H1 (cell line): Measurements from ENCODE around the gene COL16A1. TPM values are rescaled to one million over a fixed set of nuclear protein-coding genes. Genes with fewer than 3 reads are reported as not detected.

Experiments used
- CTCF ChIA-PET: fragments of 300-600 bp; sonication (Branson Sonifier 250); formaldehyde crosslinking; loops from one replicate; lab custom pipeline; 2021; ENCODE audit not compliant: partially characterized antibody; lab: Charles Lee
- POLR2A ChIA-PET: fragments of 300-600 bp; sonication (Branson Sonifier 250); formaldehyde crosslinking; loops from one replicate; lab custom pipeline; 2021; ENCODE audit warnings: inconsistent platforms; ENCODE audit not compliant: partially characterized antibody; lab: Charles Lee
- DNase-seq, 2 experiments: peaks; one replicate each; pipeline versions ENCODE4 v3.0.0 to v3.0.0-alpha.2; 2010 to 2022; ENCODE audit warnings: low spot score in 2 of 2, low read depth in 1 of 2, mixed read lengths in 1 of 2
- FAIRE-seq: peaks from 2 replicates; lab custom pipeline; 2011; peaks lifted over from hg19 to GRCh38; lab: Jason Lieb, UNC
- H2AFZ ChIP-seq: 2 replicates; pipeline ENCODE4 v1.8.1; 2012; ENCODE audit warnings: low read length, inconsistent platforms
- H2AK5ac ChIP-seq: 2 replicates; pipeline ENCODE4 v1.6.1; 2013; ENCODE audit warnings: low read depth, low read length
- H2BK120ac ChIP-seq: replicated peaks from 2 replicates; pipeline ENCODE3; 2013; ENCODE audit warnings: low read depth, low read length, inconsistent platforms
- H2BK12ac ChIP-seq: 2 replicates; pipeline ENCODE4 v1.6.1; 2013; ENCODE audit warnings: low read depth, low read length
- H2BK15ac ChIP-seq: 2 replicates; pipeline ENCODE4 v1.6.1; 2013; ENCODE audit warnings: low read length
- H2BK20ac ChIP-seq: 2 replicates; pipeline ENCODE4 v1.6.1; 2013; ENCODE audit warnings: low read length
- H2BK5ac ChIP-seq: 2 replicates; pipeline ENCODE4 v1.6.1; 2013; ENCODE audit warnings: low read depth, low read length
- H3K14ac ChIP-seq: 2 replicates; pipeline ENCODE4 v1.6.1; 2013; ENCODE audit warnings: inconsistent platforms; ENCODE audit not compliant: insufficient read length
- H3K18ac ChIP-seq: 2 replicates; pipeline ENCODE4 v1.6.1; 2013; ENCODE audit warnings: low read length; ENCODE audit errors: extremely low read depth
- H3K23ac ChIP-seq: 2 replicates; pipeline ENCODE4 v1.6.1; 2013; ENCODE audit warnings: inconsistent platforms; ENCODE audit not compliant: insufficient read length
- H3K23me2 ChIP-seq: 2 replicates; pipeline ENCODE4 v1.6.1; 2013; ENCODE audit warnings: low read depth, low read length
- H3K27ac ChIP-seq: 2 replicates; pipeline ENCODE4 v1.6.1; 2011; ENCODE audit warnings: low read depth, low read length, inconsistent platforms
- H3K27me3 ChIP-seq, 4 experiments: replicated peaks in 1 of 4; 1 replicate in 1 of 4; 2 replicates in 3 of 4; pipeline versions ENCODE4 v1.6.1 to v1.8.1; 2011 to 2013; ENCODE audit warnings: low read length in 3 of 4, mild to moderate bottlenecking in 3 of 4, inconsistent platforms in 2 of 4, mixed read lengths in 2 of 4, moderate library complexity in 1 of 4; ENCODE audit not compliant: control insufficient read depth in 3 of 4, insufficient read depth in 3 of 4; ENCODE audit errors: extremely low read depth in 1 of 4
- H3K36me3 ChIP-seq, 4 experiments: 2 replicates each; pipeline versions ENCODE4 v1.6.1 to v1.8.1; 2011 to 2013; ENCODE audit warnings: mild to moderate bottlenecking in 4 of 4, low read length in 3 of 4, moderate library complexity in 2 of 4, control low read depth in 1 of 4, inconsistent platforms in 1 of 4; ENCODE audit not compliant: insufficient read depth in 4 of 4, control insufficient read depth in 2 of 4
- H3K4ac ChIP-seq: replicated peaks from 2 replicates; pipeline ENCODE3; 2013; ENCODE audit warnings: low read length, low read depth, mixed read lengths, inconsistent platforms; ENCODE audit not compliant: insufficient read length
- H3K4me1 ChIP-seq, 4 experiments: replicated peaks in 1 of 4; 1 replicate in 1 of 4; 2 replicates in 3 of 4; pipeline versions ENCODE4 v1.6.1 to v1.8.1; 2011 to 2013; ENCODE audit warnings: low read length in 3 of 4, inconsistent platforms in 2 of 4, mixed read lengths in 1 of 4; ENCODE audit not compliant: insufficient read depth in 4 of 4, control insufficient read depth in 3 of 4
- H3K4me2 ChIP-seq, 2 experiments: 2 replicates each; pipeline versions ENCODE4 v1.6.1 to v1.8.1; 2011 to 2013; ENCODE audit warnings: low read depth in 2 of 2, low read length in 2 of 2, control low read depth in 1 of 2, inconsistent platforms in 1 of 2, mild to moderate bottlenecking in 1 of 2; ENCODE audit not compliant: insufficient read depth in 1 of 2
- H3K4me3 ChIP-seq, 4 experiments: fragments of 200-600, 300-600 bp in 1 of 4; sonication (generic), shearing (Covaris generic), sonication (Bioruptor Twin) in 1 of 4; 2 replicates each; pipeline versions ENCODE4 v1.5.1 to v1.8.1; 2011 to 2016; ENCODE audit warnings: low read length in 4 of 4, low read depth in 3 of 4, control low read depth in 2 of 4, inconsistent platforms in 2 of 4, mild to moderate bottlenecking in 2 of 4, mixed read lengths in 1 of 4, moderate library complexity in 1 of 4; ENCODE audit not compliant: insufficient read depth in 2 of 4; ENCODE audit errors: extremely low read depth in 1 of 4
- H3K56ac ChIP-seq: replicated peaks from 2 replicates; pipeline ENCODE3; 2013; ENCODE audit warnings: low read depth, mild to moderate bottlenecking, mixed read lengths, low read length, inconsistent platforms; ENCODE audit not compliant: insufficient read length
- H3K79me1 ChIP-seq: 2 replicates; pipeline ENCODE4 v1.6.1; 2013; ENCODE audit warnings: low read depth, low read length, control low read depth
- H3K79me2 ChIP-seq, 2 experiments: 2 replicates each; pipeline versions ENCODE4 v1.6.1 to v1.8.1; 2012 to 2013; ENCODE audit warnings: low read length in 2 of 2, mild to moderate bottlenecking in 2 of 2, inconsistent platforms in 1 of 2; ENCODE audit not compliant: insufficient read depth in 2 of 2, control insufficient read depth in 1 of 2
- H3K9ac ChIP-seq, 4 experiments: replicated peaks in 1 of 4; 1 replicate in 1 of 4; 2 replicates in 3 of 4; pipeline versions ENCODE4 v1.6.1 to v1.8.1; 2011 to 2013; ENCODE audit warnings: low read depth in 3 of 4, low read length in 3 of 4, control low read depth in 2 of 4, mild to moderate bottlenecking in 2 of 4, moderate library complexity in 2 of 4, inconsistent platforms in 1 of 4; ENCODE audit errors: extremely low read depth in 1 of 4
- H3K9me3 ChIP-seq, 2 experiments: 2 replicates each; pipeline versions ENCODE4 v1.6.1 to v1.8.1; 2012 to 2013; ENCODE audit warnings: mild to moderate bottlenecking in 2 of 2, moderate library complexity in 2 of 2, control low read depth in 1 of 2, inconsistent platforms in 1 of 2, low read depth in 1 of 2, low read length in 1 of 2, mixed read lengths in 1 of 2; ENCODE audit not compliant: insufficient read depth in 2 of 2
- H4K20me1 ChIP-seq, 2 experiments: replicated peaks in 1 of 2; 2 replicates each; pipeline versions ENCODE3 to v1.8.1; 2011 to 2013; ENCODE audit warnings: inconsistent platforms in 2 of 2, low read length in 2 of 2, mild to moderate bottlenecking in 1 of 2; ENCODE audit not compliant: insufficient read depth in 2 of 2, control insufficient read depth in 1 of 2
- H4K5ac ChIP-seq: 2 replicates; pipeline ENCODE4 v1.6.1; 2013; ENCODE audit warnings: low read length, low read depth, mixed read lengths, inconsistent platforms; ENCODE audit not compliant: insufficient read length
- H4K8ac ChIP-seq: 2 replicates; pipeline ENCODE4 v1.8.0; 2013; ENCODE audit warnings: mild to moderate bottlenecking, moderate library complexity, low read length, inconsistent platforms; ENCODE audit not compliant: insufficient read depth; ENCODE audit errors: extremely low read depth
- H4K91ac ChIP-seq: replicated peaks from 2 replicates; pipeline ENCODE3; 2013; ENCODE audit warnings: low read length, mixed read lengths, inconsistent platforms; ENCODE audit not compliant: insufficient read length
- CREB1 ChIP-seq: IDR thresholded peaks from 2 replicates; pipeline ENCODE4 v1.6.1; 2012; ENCODE audit warnings: inconsistent platforms
- KDM4A ChIP-seq: IDR thresholded peaks from one replicate; pipeline ENCODE4 v1.7.1; 2012; ENCODE audit warnings: low read depth, mild to moderate bottlenecking, moderate library complexity, low read length, inconsistent platforms; ENCODE audit not compliant: severe bottlenecking
- RAD21 ChIP-seq, 2 experiments: IDR thresholded peaks in 1 of 2; conservative IDR thresholded peaks in 1 of 2; 2 replicates each; pipeline ENCODE4 v1.6.1; 2011; ENCODE audit warnings: low read depth in 2 of 2, low read length in 2 of 2, improper control_type of control experiment in 1 of 2, inconsistent platforms in 1 of 2, mild to moderate bottlenecking in 1 of 2, moderate library complexity in 1 of 2
- TEAD4 ChIP-seq: IDR thresholded peaks from 2 replicates; pipeline ENCODE4 v1.6.1; 2012; ENCODE audit warnings: low read depth, low read length, inconsistent platforms, mixed read lengths
- WGBS, 2 experiments: shearing (Covaris generic) in 1 of 2; methylation state at CpG; one replicate each; pipeline versions ENCODE4 v1.1.6 to v1.1.7; 2013 to 2015; ENCODE audit warnings: low lambda C conversion rate in 2 of 2, mixed read lengths in 2 of 2, inconsistent platforms in 1 of 2, low coverage in 1 of 2, missing lambda C conversion rate in 1 of 2; ENCODE audit not compliant: insufficient replicate concordance in 2 of 2, insufficient coverage in 1 of 2, insufficient read length in 1 of 2; ENCODE audit errors: extremely low coverage in 1 of 2, missing lambda C conversion rate in 1 of 2; 5-methylcytosine and 5-hydroxymethylcytosine counted together
- polyA plus RNA-seq, 7 experiments: library from polyadenylated mRNA; depleted of rRNA in 3 of 7; stranded (reverse) in 5 of 7; unstranded in 2 of 7; fragments of >200 nt in 5 of 7; fragments of 200-250 nt in 2 of 7; gene quantifications; 1 replicate in 5 of 7; 2 replicates in 1 of 7; 4 replicates in 1 of 7; pipeline versions ENCODE4 v1.2.1 to v1.2.3, GENCODE V29; 2011 to 2013; ENCODE audit warnings: missing spikeins in 2 of 7, mixed read lengths in 2 of 7
- total RNA-seq: library from RNA; stranded (reverse); fragmentation: NEBNext Ultra II Directional; extraction: Animal tissue kit (Norgen Biotek cat#: 25700); gene quantifications from 2 replicates; pipeline ENCODE4 v1.2.1, GENCODE V29; 2021
- TF ChIP-seq, protein P1 (sequence below): IDR thresholded peaks from 2 replicates; pipeline ENCODE4 v1.6.1; 2012; ENCODE audit warnings: inconsistent platforms
- TF ChIP-seq, protein P2 (sequence below): IDR thresholded peaks from 2 replicates; pipeline ENCODE4 v1.6.1; 2011; ENCODE audit warnings: low read depth, mild to moderate bottlenecking, low read length; ENCODE audit not compliant: insufficient read depth
- TF ChIP-seq, protein P3 (sequence below), 3 experiments: IDR thresholded peaks; 1 replicate in 2 of 3; 2 replicates in 1 of 3; pipeline versions ENCODE4 v1.5.1 to v1.6.1; 2011; ENCODE audit warnings: low read length in 3 of 3, mild to moderate bottlenecking in 3 of 3, inconsistent platforms in 2 of 3, low read depth in 1 of 3, moderate library complexity in 1 of 3; ENCODE audit not compliant: insufficient read depth in 1 of 3; ENCODE audit errors: control extremely low read depth in 1 of 3

COL16A1 gene
- total and polyA plus RNA-seq, 2 of the 8 experiments (the other 6 are each of a cell fraction or from before 2014, with no cell fraction given): 2.0 to 10.5 TPM

DNA sequence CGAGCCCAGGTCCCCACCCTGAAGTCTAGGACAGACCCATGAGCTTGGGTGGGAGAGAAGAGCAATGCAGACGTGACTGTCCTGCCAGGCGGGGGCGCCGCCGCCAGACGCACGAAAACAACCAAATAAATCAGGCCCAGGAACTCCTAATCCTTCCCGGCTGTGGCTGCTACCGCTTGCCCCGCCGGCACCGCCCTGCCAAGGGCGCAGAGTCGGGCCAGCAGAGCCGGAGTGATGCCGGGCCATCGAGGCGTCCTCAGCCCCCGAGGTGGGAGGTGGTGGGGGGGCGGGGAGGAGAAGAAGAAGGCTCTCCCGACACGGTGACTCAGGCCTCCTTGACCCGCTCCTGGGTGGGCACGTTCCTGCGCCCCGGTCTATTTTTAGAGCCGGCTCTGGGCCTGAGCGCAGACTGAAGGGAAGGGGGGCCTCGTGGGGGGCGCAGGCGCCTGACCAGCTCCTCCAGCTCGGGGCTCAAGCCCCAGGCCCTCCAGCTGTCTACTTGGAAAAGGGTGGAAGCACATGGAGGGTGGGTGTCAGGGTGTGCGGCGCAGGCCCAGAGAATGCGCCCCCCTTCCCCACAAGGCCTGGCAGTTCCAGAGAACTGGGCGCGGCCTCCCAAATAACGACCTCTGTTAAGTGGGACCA lies 10.7 kb upstream of the COL16A1 start:
- Histone ChIP-seq H2AK5ac (no peak overlapping the region), H3K18ac (peak overlapping the region; percentile 72; the same call in 1 of the 2 replicates), H4K8ac (peak overlapping the region; percentile 9; the same call in 1 of the 2 replicates), H3K27me3 (no peaks in the 10 kb centered on the region; a peak in 1 of 7 replicates), H3K23me2 (peaks cover 11% of the 10 kb centered on the region), H3K23ac (no peak overlapping the region), H4K20me1 (no peaks in the 10 kb centered on the region), H3K79me1 (no peaks in the 10 kb centered on the region), H4K91ac (no peak overlapping the region), H2BK20ac (no peak overlapping the region), H3K4me1 (peaks cover 0 to 5% (median 3%) of the 10 kb centered on the region in 4 experiments; a peak in 4 of 7 replicates), H3K9me3 (no peaks in the 10 kb centered on the region), H2BK15ac (peak overlapping the region; percentile 61; the same call in 1 of the 2 replicates), H2BK120ac (no peak overlapping the region), H3K56ac (peak overlapping the region; percentile 73), H3K9ac (no peak overlapping the region), H3K4ac (no peak overlapping the region), H4K5ac (peak overlapping the region; percentile 13), H3K36me3 (no peaks in the 10 kb centered on the region), H3K4me3 (peak overlapping the region; percentile 29 to 64 (median 52)), H2BK5ac (peak overlapping the region; percentile 55; the same call in 1 of the 2 replicates), H3K27ac (no peak overlapping the region), H3K14ac (no peak overlapping the region), H3K4me2 (peak overlapping the region; percentile 52 to 94), H3K79me2 (no peaks in the 10 kb centered on the region), H2BK12ac (0 out of 2 replicates have a peak overlapping the region, but pooled peaks have one; percentile 14), H2AFZ (no peak overlapping the region)
- DNase-seq: peak in 1 of 2 experiments; percentile 82
- POLR2A ChIA-PET: interaction anchor here (1.0 to 6.2 kb wide), 5 partner anchors 11 to 359 kb away, joined by 3 to 43 read pairs (median 4); partner anchors contain the start of genes COL16A1 and TMEM39B
- no peak for FAIRE-seq
- 10% methylated on average over 22 of the region's 39 CpGs; no CpG with 5 or more reads in 1 of the 2 experiments for WGBS, 2 experiments
- CTCF ChIA-PET: interaction anchor here (0.7 to 11.5 kb wide), 25 partner anchors 12 to 204 kb away, joined by 3 to 181 read pairs (median 8); partner anchors contain the start of gene COL16A1
- TF ChIP-seq, protein P1, sequence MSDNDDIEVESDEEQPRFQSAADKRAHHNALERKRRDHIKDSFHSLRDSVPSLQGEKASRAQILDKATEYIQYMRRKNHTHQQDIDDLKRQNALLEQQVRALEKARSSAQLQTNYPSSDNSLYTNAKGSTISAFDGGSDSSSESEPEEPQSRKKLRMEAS: peak; percentile 12; the same call in 1 of the 2 replicates
- TF ChIP-seq, protein P2, sequence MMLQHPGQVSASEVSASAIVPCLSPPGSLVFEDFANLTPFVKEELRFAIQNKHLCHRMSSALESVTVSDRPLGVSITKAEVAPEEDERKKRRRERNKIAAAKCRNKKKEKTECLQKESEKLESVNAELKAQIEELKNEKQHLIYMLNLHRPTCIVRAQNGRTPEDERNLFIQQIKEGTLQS: no peak
- TF ChIP-seq CREB1: 0 out of 2 replicates have a peak, but pooled peaks have one; percentile 32
- peak; percentile 24 to 47 for TF ChIP-seq RAD21 (IDR thresholded peaks at IDR 0.05 in 1 of 2, conservative IDR thresholded peaks at IDR 0.05 in 1 of 2; ENCODE audit: low read depth in 2 of 2, low read length in 2 of 2)
- TF ChIP-seq, protein P3, sequence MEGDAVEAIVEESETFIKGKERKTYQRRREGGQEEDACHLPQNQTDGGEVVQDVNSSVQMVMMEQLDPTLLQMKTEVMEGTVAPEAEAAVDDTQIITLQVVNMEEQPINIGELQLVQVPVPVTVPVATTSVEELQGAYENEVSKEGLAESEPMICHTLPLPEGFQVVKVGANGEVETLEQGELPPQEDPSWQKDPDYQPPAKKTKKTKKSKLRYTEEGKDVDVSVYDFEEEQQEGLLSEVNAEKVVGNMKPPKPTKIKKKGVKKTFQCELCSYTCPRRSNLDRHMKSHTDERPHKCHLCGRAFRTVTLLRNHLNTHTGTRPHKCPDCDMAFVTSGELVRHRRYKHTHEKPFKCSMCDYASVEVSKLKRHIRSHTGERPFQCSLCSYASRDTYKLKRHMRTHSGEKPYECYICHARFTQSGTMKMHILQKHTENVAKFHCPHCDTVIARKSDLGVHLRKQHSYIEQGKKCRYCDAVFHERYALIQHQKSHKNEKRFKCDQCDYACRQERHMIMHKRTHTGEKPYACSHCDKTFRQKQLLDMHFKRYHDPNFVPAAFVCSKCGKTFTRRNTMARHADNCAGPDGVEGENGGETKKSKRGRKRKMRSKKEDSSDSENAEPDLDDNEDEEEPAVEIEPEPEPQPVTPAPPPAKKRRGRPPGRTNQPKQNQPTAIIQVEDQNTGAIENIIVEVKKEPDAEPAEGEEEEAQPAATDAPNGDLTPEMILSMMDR (IDR thresholded peaks at IDR 0.05; ENCODE audit: control extremely low read depth in 1 of 3, insufficient read depth in 1 of 3, low read depth in 1 of 3, low read length in 3 of 3): peak; percentile 59 to 73 (median 66)
- TF ChIP-seq TEAD4: 0 out of 2 replicates have a peak, but pooled peaks have one; percentile 16
- peak; percentile 27 for TF ChIP-seq KDM4A
